Measurements from ENCODE around the gene MTAP.
A peak's percentile ranks its signal among the peaks of the same experiment; 100 is the strongest.

The MTAP gene

DNA sequence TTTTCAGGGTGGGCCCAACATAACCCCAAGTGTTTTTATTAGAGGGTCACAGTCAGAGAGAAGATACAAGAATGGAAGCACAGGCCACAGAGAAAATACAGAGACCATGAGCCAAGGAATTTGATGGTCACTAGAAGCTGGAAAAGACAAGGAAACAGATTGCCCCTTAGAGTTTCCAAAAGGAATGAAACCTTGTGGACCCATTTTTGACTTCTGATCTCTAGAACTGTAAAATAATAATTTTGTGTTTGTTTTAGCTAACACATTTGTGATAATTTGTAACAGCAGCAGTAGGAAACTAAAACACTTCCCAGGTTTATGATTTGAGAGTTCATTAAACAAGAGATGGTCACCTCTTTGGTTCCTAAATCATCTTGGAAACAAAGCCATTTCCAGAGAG, 169.9 kb downstream of the MTAP start:
- DNase-seq = no peak

DNA sequence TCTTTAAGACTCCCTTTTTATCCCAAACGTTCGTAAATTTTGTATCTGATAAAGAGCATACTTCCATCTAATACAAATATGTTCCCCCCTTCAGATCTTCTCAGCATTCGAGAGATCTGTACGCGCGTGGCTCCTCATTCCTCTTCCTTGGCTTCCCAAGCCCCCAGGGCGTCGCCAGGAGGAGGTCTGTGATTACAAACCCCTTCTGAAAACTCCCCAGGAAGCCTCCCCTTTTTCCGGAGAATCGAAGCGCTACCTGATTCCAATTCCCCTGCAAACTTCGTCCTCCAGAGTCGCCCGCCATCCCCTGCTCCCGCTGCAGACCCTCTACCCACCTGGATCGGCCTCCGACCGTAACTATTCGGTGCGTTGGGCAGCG, 171.9 kb downstream of the MTAP start:
- DNase-seq = peak; percentile 65

DNA sequence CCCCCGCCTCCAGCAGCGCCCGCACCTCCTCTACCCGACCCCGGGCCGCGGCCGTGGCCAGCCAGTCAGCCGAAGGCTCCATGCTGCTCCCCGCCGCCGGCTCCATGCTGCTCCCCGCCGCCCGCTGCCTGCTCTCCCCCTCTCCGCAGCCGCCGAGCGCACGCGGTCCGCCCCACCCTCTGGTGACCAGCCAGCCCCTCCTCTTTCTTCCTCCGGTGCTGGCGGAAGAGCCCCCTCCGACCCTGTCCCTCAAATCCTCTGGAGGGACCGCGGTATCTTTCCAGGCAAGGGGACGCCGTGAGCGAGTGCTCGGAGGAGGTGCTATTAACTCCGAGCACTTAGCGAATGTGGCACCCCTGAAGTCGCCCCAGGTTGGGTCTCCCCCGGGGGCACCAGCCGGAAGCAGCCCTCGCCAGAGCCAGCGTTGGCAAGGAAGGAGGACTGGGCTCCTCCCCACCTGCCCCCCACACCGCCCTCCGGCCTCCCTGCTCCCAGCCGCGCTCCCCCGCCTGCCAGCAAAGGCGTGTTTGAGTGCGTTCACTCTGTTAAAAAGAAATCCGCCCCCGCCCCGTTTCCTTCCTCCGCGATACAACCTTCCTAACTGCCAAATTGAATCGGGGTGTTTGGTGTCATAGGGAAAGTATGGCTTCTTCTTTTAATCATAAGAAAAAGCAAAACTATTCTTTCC, 172.4 kb downstream of the MTAP start:
- peak; percentile 94 for DNase-seq

- DNase-seq = no peak
These were observed 174.0 kb downstream of the MTAP start for GRCh38 chr9:21976334-21976875.

DNA sequence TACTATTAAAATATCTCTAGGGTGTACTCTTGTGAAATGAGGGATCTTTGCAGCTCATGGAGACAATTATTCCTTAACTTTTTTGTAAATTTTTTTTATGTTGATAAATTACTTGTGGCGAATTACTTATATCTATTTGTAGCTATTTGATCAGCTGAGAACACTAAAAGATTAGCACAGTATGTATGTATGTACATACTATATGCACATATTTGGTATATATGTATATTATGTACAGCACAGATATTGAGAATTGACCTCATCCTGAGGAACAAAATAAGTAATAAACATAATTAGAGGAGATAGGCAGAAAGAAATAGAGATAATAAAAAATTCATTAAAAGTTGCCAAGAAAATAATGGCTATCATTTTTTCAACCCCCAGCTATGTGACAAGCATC, 180.0 kb downstream of the MTAP start:
- DNase-seq = no peak

- DNase-seq = no peak
These were observed 180.6 kb downstream of the MTAP start for GRCh38 chr9:21982861-21983560.

GRCh38 chr9:21983561-21983935, 181.1 kb downstream of the MTAP start:
- peak; percentile 50 for DNase-seq

DNA sequence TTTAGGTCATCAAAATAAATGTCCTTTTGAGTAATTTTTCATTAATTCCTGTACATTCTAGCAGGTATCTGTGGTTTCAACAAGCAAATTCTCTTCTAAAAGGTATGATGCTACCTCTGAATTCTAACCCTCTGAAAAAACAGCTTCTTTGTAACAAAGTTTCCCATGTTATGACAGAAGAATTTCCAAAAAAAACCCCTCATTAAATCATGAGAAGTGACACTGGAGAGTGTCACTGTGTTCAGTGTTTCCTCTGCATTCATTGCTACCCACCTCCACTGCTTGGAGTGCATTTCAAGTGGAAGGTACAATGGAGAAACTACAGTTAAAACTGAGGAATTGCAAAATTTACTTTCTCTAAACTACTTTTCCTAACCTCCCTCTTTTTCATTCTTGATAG, 181.7 kb downstream of the MTAP start:
- no peak for DNase-seq

GRCh38 chr9:21985964-21986667, 183.7 kb downstream of the MTAP start:
- no peak for DNase-seq

Measured in NCI-H774 (cell line).